ENCODE data around the gene PBX1.

Gene PBX1

GRCh38 chr1:164733070-164733469, 174.1 kb downstream of the PBX1 start:
- no peak for TF ChIP-seq POLR2A (IDR thresholded peaks at IDR 0.05; ENCODE audit: low read depth, low read length)
- peak; percentile 93 for FAIRE-seq
- DNase-seq (ENCODE audit: insufficient read length, low spot score), result peak; percentile 15

DNA sequence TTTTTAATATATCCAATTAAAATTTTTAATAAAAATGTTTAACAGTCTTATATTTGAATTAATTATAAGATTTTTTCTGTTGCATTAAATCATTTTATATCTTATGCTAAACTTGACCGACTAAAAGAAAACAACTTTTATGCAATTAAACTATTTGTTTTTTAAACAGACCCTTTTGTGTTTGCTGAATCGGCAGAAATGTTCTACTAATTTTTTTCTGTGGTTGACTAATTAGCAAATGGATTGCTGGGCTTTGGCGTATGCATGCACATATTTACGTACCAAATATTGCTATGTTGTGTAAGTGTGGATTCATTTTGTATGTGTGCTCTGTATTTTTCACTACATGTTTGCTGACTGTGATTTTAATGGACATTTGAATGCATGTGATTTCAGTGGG, 174.8 kb downstream of the PBX1 start:
- TF ChIP-seq POLR2A (IDR thresholded peaks at IDR 0.05; ENCODE audit: low read depth, low read length), result no peak
- no peak for DNase-seq (ENCODE audit: insufficient read length, low spot score)
- no peak for FAIRE-seq

- TF ChIP-seq POLR2A (IDR thresholded peaks at IDR 0.05; ENCODE audit: low read depth, low read length), result no peak
- DNase-seq (ENCODE audit: insufficient read length, low spot score) (no peak), FAIRE-seq (no peak)
Measured at GRCh38 chr1:164735315-164736052, 176.5 kb downstream of the PBX1 start.

GRCh38 chr1:164736137-164736536, 177.2 kb downstream of the PBX1 start:
- no peak for TF ChIP-seq POLR2A (IDR thresholded peaks at IDR 0.05; ENCODE audit: low read depth, low read length)
- FAIRE-seq (no peak), DNase-seq (ENCODE audit: insufficient read length, low spot score) (no peak)

DNA sequence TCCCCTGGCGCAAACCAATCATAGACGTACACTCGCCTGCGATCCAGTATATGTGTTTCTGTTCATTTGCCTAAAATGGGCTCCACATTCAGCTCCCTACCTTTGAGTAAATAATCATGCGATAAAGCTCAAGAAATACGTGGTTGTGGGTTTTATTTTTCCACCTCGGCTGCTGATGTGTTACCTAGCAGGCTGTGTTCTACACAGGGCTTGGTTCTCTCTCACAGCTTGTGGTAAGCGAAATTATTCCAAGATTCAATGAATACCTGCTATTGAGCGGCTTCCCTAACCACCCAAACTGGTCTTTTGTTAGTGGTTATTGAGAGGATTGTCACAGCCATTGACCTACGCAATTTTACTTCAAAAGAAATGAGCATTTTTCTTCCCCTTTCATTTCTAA, 180.2 kb downstream of the PBX1 start:
- TF ChIP-seq POLR2A (IDR thresholded peaks at IDR 0.05; ENCODE audit: low read depth, low read length), result no peak
- DNase-seq (ENCODE audit: insufficient read length, low spot score), result no peak
- FAIRE-seq, result no peak

- TF ChIP-seq POLR2A (IDR thresholded peaks at IDR 0.05; ENCODE audit: low read depth, low read length), result no peak
- DNase-seq (ENCODE audit: insufficient read length, low spot score), result no peak
- no peak for FAIRE-seq
Measured at GRCh38 chr1:164740000-164740526, 181.1 kb downstream of the PBX1 start.

GRCh38 chr1:164742745-164743144, 183.8 kb downstream of the PBX1 start:
- FAIRE-seq (no peak), DNase-seq (ENCODE audit: insufficient read length, low spot score) (no peak)
- TF ChIP-seq POLR2A (IDR thresholded peaks at IDR 0.05; ENCODE audit: low read depth, low read length), result no peak

DNA sequence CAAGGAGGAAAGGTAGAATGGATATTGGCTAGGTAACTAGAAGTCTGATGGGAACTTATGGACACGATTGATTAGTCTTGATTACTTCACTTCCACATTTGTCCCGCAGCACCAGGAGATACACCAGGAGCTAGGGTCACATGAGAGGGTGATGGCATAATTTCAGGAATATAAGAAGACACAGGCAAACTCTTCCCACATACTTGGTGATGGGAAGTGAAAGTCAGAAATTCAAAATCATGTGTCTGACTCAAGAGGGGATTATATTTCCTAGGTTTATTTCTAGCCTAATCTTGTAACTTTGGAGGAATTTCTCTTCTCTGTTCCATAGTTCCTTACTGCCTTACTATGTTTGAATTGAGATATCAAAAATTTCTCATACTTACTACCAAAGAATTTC, 185.0 kb downstream of the PBX1 start:
- FAIRE-seq, result no peak
- TF ChIP-seq POLR2A (IDR thresholded peaks at IDR 0.05; ENCODE audit: low read depth, low read length), result no peak
- no peak for DNase-seq (ENCODE audit: insufficient read length, low spot score)

- DNase-seq (ENCODE audit: insufficient read length, low spot score) (no peak), FAIRE-seq (no peak)
- TF ChIP-seq POLR2A (IDR thresholded peaks at IDR 0.05; ENCODE audit: low read depth, low read length), result no peak
Measured at GRCh38 chr1:164745736-164746135, 186.8 kb downstream of the PBX1 start.

- no peak for TF ChIP-seq POLR2A (IDR thresholded peaks at IDR 0.05; ENCODE audit: low read depth, low read length)
- FAIRE-seq (no peak), DNase-seq (ENCODE audit: insufficient read length, low spot score) (no peak)
Measured at GRCh38 chr1:164746632-164747031, 187.6 kb downstream of the PBX1 start.

GRCh38 chr1:164748253-164748899, 189.4 kb downstream of the PBX1 start:
- FAIRE-seq (no peak), DNase-seq (ENCODE audit: insufficient read length, low spot score) (no peak)
- no peak for TF ChIP-seq POLR2A (IDR thresholded peaks at IDR 0.05; ENCODE audit: low read depth, low read length)

GRCh38 chr1:164753521-164754077, 194.6 kb downstream of the PBX1 start:
- TF ChIP-seq POLR2A (IDR thresholded peaks at IDR 0.05; ENCODE audit: low read depth, low read length), result no peak
- DNase-seq (ENCODE audit: insufficient read length, low spot score), result no peak
- FAIRE-seq, result no peak

DNA sequence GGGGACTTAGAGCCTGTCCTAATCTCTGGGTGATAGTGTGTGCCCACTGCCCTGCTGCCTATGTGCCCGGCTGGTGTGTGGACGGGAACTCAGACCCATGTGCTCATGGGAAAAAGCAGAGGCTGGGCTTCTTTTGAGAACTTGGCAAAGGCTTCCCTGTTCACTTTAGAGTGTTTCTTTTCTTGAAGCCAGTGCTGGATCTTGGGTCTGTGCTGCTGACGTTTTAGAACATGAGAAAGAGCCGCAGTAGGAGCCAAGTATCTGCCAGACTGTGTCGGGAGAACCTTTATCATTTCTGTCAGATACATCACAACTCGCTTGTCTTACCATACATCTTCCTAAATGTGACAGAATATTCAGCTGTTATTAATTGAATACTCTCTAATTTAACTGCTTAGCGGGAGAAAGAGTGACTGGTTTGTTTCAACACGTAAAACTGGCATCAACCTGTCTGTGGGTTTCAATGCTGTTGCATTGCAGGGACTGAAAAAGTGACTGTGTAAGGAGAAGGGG, 195.2 kb downstream of the PBX1 start:
- FAIRE-seq, result no peak
- TF ChIP-seq POLR2A (IDR thresholded peaks at IDR 0.05; ENCODE audit: low read depth, low read length), result no peak
- DNase-seq (ENCODE audit: insufficient read length, low spot score), result no peak

GRCh38 chr1:164755690-164756089, 196.7 kb downstream of the PBX1 start:
- DNase-seq (ENCODE audit: insufficient read length, low spot score), result no peak
- no peak for FAIRE-seq
- TF ChIP-seq POLR2A (IDR thresholded peaks at IDR 0.05; ENCODE audit: low read depth, low read length), result no peak
